H9 (cell line): ENCODE measurements around the gene ARRDC1. TPM values are rescaled to one million over a fixed set of nuclear protein-coding genes. Genes with fewer than 3 reads are reported as not detected.

Experiments
- DNase-seq: peaks from one replicate; pipeline ENCODE4 v3.0.0-alpha.2; 2017
- H2AFZ ChIP-seq: one replicate; pipeline ENCODE4 v1.6.1; 2013; ENCODE audit warnings: mild to moderate bottlenecking, low read length, control low read depth, moderate library complexity
- H2AK5ac ChIP-seq: 2 replicates; pipeline ENCODE4 v1.6.1; 2013; ENCODE audit warnings: low read length, control low read depth, mixed read lengths; ENCODE audit not compliant: insufficient read length
- H2BK120ac ChIP-seq: one replicate; pipeline ENCODE4 v1.6.1; 2013; ENCODE audit warnings: low read depth, mild to moderate bottlenecking, low read length, control low read depth, inconsistent platforms; ENCODE audit not compliant: poor library complexity, severe bottlenecking
- H2BK12ac ChIP-seq: 2 replicates; pipeline ENCODE4 v1.6.1; 2013; ENCODE audit warnings: low read length, control low read depth, mixed read lengths, low read depth; ENCODE audit not compliant: insufficient read length
- H2BK15ac ChIP-seq: 2 replicates; pipeline ENCODE4 v1.6.1; 2013; ENCODE audit warnings: low read depth, low read length, control low read depth
- H2BK20ac ChIP-seq: one replicate; pipeline ENCODE4 v1.6.1; 2013; ENCODE audit warnings: low read depth, mild to moderate bottlenecking, low read length, control low read depth, inconsistent platforms; ENCODE audit not compliant: poor library complexity, severe bottlenecking
- H2BK5ac ChIP-seq: 2 replicates; pipeline ENCODE4 v1.6.1; 2013; ENCODE audit warnings: low read length, control low read depth, mixed read lengths; ENCODE audit not compliant: insufficient read length
- H3K14ac ChIP-seq: 2 replicates; pipeline ENCODE4 v1.6.1; 2013; ENCODE audit warnings: low read length, control low read depth; ENCODE audit not compliant: insufficient read depth
- H3K18ac ChIP-seq: 2 replicates; pipeline ENCODE4 v1.6.1; 2013; ENCODE audit warnings: low read depth, mild to moderate bottlenecking, mixed read lengths, low read length, control low read depth; ENCODE audit not compliant: insufficient read length
- H3K23ac ChIP-seq: 2 replicates; pipeline ENCODE4 v1.6.1; 2013; ENCODE audit warnings: low read length, control low read depth, mixed read lengths, low read depth; ENCODE audit not compliant: insufficient read length
- H3K23me2 ChIP-seq: 2 replicates; pipeline ENCODE4 v1.6.1; 2013; ENCODE audit warnings: low read depth, mild to moderate bottlenecking, mixed read lengths, low read length, control low read depth; ENCODE audit not compliant: insufficient read length, poor library complexity, severe bottlenecking
- H3K27ac ChIP-seq: 2 replicates; pipeline ENCODE4 v1.5.1; 2013; ENCODE audit warnings: low read length, control low read depth, mixed read lengths, low read depth; ENCODE audit not compliant: insufficient read length
- H3K27me3 ChIP-seq: 2 replicates; pipeline ENCODE4 v1.6.1; 2013; ENCODE audit warnings: low read length, control low read depth, inconsistent platforms; ENCODE audit not compliant: insufficient read depth
- H3K4ac ChIP-seq: 2 replicates; pipeline ENCODE4 v1.6.1; 2013; ENCODE audit warnings: low read depth, mild to moderate bottlenecking, control low read depth, inconsistent platforms, low read length, moderate library complexity
- H3K4me1 ChIP-seq: 2 replicates; pipeline ENCODE4 v1.6.1; 2013; ENCODE audit warnings: low read length, control low read depth, inconsistent platforms; ENCODE audit not compliant: insufficient read depth
- H3K4me2 ChIP-seq: 2 replicates; pipeline ENCODE4 v1.6.1; 2013; ENCODE audit warnings: low read length, control low read depth, mixed read lengths; ENCODE audit not compliant: insufficient read length, insufficient read depth
- H3K56ac ChIP-seq: 2 replicates; pipeline ENCODE4 v1.6.1; 2013; ENCODE audit warnings: low read depth, mild to moderate bottlenecking, mixed read lengths, low read length, control low read depth; ENCODE audit not compliant: insufficient read length
- H3K79me1 ChIP-seq: 2 replicates; pipeline ENCODE4 v1.6.1; 2013; ENCODE audit warnings: low read depth, mild to moderate bottlenecking, moderate library complexity, low read length, control low read depth, inconsistent platforms; ENCODE audit not compliant: insufficient read depth, poor library complexity, severe bottlenecking
- H3K79me2 ChIP-seq: 2 replicates; pipeline ENCODE4 v1.6.1; 2013; ENCODE audit warnings: low read length, control low read depth, inconsistent platforms; ENCODE audit not compliant: insufficient read depth
- H3K9ac ChIP-seq: 2 replicates; pipeline ENCODE4 v1.6.1; 2013; ENCODE audit warnings: low read length, control low read depth, mixed read lengths; ENCODE audit not compliant: insufficient read length; ENCODE audit errors: extremely low read depth
- H3K9me3 ChIP-seq: one replicate; pipeline ENCODE4 v1.6.1; 2013; ENCODE audit warnings: low read depth, low read length, inconsistent platforms; ENCODE audit not compliant: control insufficient read depth
- H3T11ph ChIP-seq: one replicate; pipeline ENCODE4 v1.6.1; 2013; ENCODE audit warnings: mild to moderate bottlenecking, low read length, control low read depth, inconsistent platforms
- H4K20me1 ChIP-seq: one replicate; pipeline ENCODE4 v1.6.1; 2013; ENCODE audit not compliant: control insufficient read depth, insufficient read length, insufficient read depth
- H4K5ac ChIP-seq: 2 replicates; pipeline ENCODE4 v1.6.1; 2013; ENCODE audit warnings: low read depth, mild to moderate bottlenecking, mixed read lengths, low read length, control low read depth; ENCODE audit not compliant: insufficient read length
- H4K8ac ChIP-seq: replicated peaks from 2 replicates; pipeline ENCODE4 v1.6.1; 2013; ENCODE audit warnings: low read length, control low read depth, mixed read lengths, low read depth; ENCODE audit not compliant: insufficient read length
- H4K91ac ChIP-seq: 2 replicates; pipeline ENCODE4 v1.6.1; 2013; ENCODE audit warnings: low read depth, mild to moderate bottlenecking, moderate library complexity, mixed read lengths, low read length, control low read depth; ENCODE audit not compliant: insufficient read length
- H3K27ac Mint-ChIP-seq, 3 experiments: 2 replicates in 2 of 3; 3 replicates in 1 of 3; pipeline ENCODE4 v1.8.0; 2020 to 2021; ENCODE audit warnings: mixed read lengths in 3 of 3, mild to moderate bottlenecking in 1 of 3, moderate library complexity in 1 of 3
- H3K27me3 Mint-ChIP-seq: 2 replicates; pipeline ENCODE4 v1.8.0; 2021; ENCODE audit warnings: low read depth, mild to moderate bottlenecking, moderate library complexity, mixed read lengths
- H3K36me3 Mint-ChIP-seq, 3 experiments: 2 replicates in 2 of 3; 3 replicates in 1 of 3; pipeline ENCODE4 v1.8.0; 2020 to 2021; ENCODE audit warnings: low read depth in 3 of 3, mixed read lengths in 3 of 3; ENCODE audit not compliant: insufficient read depth in 1 of 3
- H3K4me1 Mint-ChIP-seq, 2 experiments: 2 replicates each; pipeline ENCODE4 v1.8.0; 2020; ENCODE audit warnings: mixed read lengths in 2 of 2
- H3K4me3 Mint-ChIP-seq, 2 experiments: 2 replicates in 1 of 2; 3 replicates in 1 of 2; pipeline ENCODE4 v1.8.0; 2020 to 2021; ENCODE audit warnings: mild to moderate bottlenecking in 2 of 2, mixed read lengths in 2 of 2, moderate library complexity in 1 of 2
- H3K9me3 Mint-ChIP-seq, 2 experiments: 2 replicates in 1 of 2; 3 replicates in 1 of 2; pipeline ENCODE4 v1.8.0; 2020; ENCODE audit warnings: mild to moderate bottlenecking in 2 of 2, mixed read lengths in 2 of 2, moderate library complexity in 1 of 2
- CTCF ChIP-seq: fragments of 200-600 bp; sonication (generic); conservative IDR thresholded peaks from 3 replicates; pipeline ENCODE4 v1.8.0; 2021; ENCODE audit warnings: antibody characterized with exemption, mild to moderate bottlenecking
- WGBS: extraction: QIAGEN DNeasy Blood & Tissue Kit; methylation state at CpG from one replicate; pipeline ENCODE4 v1.1.7; 2013; ENCODE audit warnings: missing lambda C conversion rate, low lambda C conversion rate, mixed read lengths; ENCODE audit not compliant: insufficient read length; ENCODE audit errors: extremely low coverage; 5-methylcytosine and 5-hydroxymethylcytosine counted together
- total RNA-seq: library from RNA; stranded (reverse); gene quantifications from 2 replicates; pipeline ENCODE4 v1.2.1, GENCODE V29; 2021

The ARRDC1 gene
- total RNA-seq, 1 experiment from 2014 or later, result 34.4 TPM

- H3K9me3 ChIP-seq, result no peaks in the 10 kb centered on the region
- no peak overlapping the region for H4K91ac ChIP-seq
- H2BK15ac ChIP-seq, result no peak overlapping the region
- H3K56ac ChIP-seq, result no peak overlapping the region
- H4K8ac ChIP-seq, result peak overlapping the region; percentile 48
- H3K4me1 ChIP-seq, result peaks cover 7% of the 10 kb centered on the region; the same call in 1 of the 2 replicates
- no peak overlapping the region for H2AFZ ChIP-seq
- H4K20me1 ChIP-seq, result no peaks in the 10 kb centered on the region
- no CpG with 5 or more reads among the region's 23 CpGs for WGBS
- no peak overlapping the region for H3K4ac ChIP-seq
- H2BK20ac ChIP-seq, result no peak overlapping the region
- TF ChIP-seq CTCF, result no peak
- no peak overlapping the region for H3K18ac ChIP-seq
- no peak overlapping the region for H3K27ac ChIP-seq
- H3K9ac ChIP-seq, result peak overlapping the region; percentile 4
- DNase-seq, result no peak
- H3K79me1 ChIP-seq, result peaks cover 14% of the 10 kb centered on the region
- H2BK12ac ChIP-seq, result no peak overlapping the region
- no peak overlapping the region for H2BK5ac ChIP-seq
- Mint-ChIP-seq H3K9me3 (no peaks in the 10 kb centered on the region; a peak in 1 of 5 replicates), H3K36me3 (peaks cover 0 to 4% (median 4%) of the 10 kb centered on the region in 3 experiments; a peak in 4 of 7 replicates), H3K27ac (peak overlapping the region; percentile 41 to 87 (median 63); a peak in 5 of 7 replicates), H3K27me3 (no peaks in the 10 kb centered on the region), H3K4me1 (peaks cover 28 to 45% of the 10 kb centered on the region in 2 experiments), H3K4me3 (no peak overlapping the region)
- no peak overlapping the region for H2AK5ac ChIP-seq
- H3K27me3 ChIP-seq, result no peaks in the 10 kb centered on the region
- no peak overlapping the region for H3K14ac ChIP-seq
- peak overlapping the region; percentile 20 for H4K5ac ChIP-seq
- no peak overlapping the region for H3K4me2 ChIP-seq
- peaks cover 55% of the 10 kb centered on the region for H3K79me2 ChIP-seq
- no peak overlapping the region for H3T11ph ChIP-seq
- H2BK120ac ChIP-seq, result no peak overlapping the region
- H3K23ac ChIP-seq, result no peak overlapping the region
- H3K23me2 ChIP-seq, result no peaks in the 10 kb centered on the region
These were observed 27.0 kb downstream of the ARRDC1 start for GRCh38 chr9:137632230-137633161.
